ENCODE results near the gene NXPH3. TPM values are rescaled to one million over a fixed set of nuclear protein-coding genes. Genes with fewer than 3 reads are reported as not detected.
"Not testable (repeated sequence)": the region's sequence is repeated elsewhere in the genome, so short reads cannot be mapped to it uniquely, and the experiment has no call there.

Gene NXPH3
- total RNA-seq, 2 experiments from 2014 or later = 0.09 TPM

- peak; percentile 43 for DNase-seq
- ChIA-PET CTCF (interaction anchor here (0.7 kb wide), 1 partner anchor 518 kb away, joined by 3 read pairs; no protein-coding TSS in a partner anchor), POLR2A (no interaction called here)
- Mint-ChIP-seq H3K9me3 (ENCODE audit: low read depth) (peaks cover 6% of the 10 kb centered on the region), H3K36me3 (ENCODE audit: low read depth) (peaks cover 5% of the 10 kb centered on the region), H3K4me1 (no peaks in the 10 kb centered on the region), H3K27ac (no peak overlapping the region), H3K4me3 (no peak overlapping the region), H3K27me3 (peaks cover 4% of the 10 kb centered on the region)
- peak; percentile 23 for ATAC-seq
- intact Hi-C loops (cut with DNase I, micrococcal nuclease) = no loop called here
These were observed 27.0 kb upstream of the NXPH3 start for GRCh38 chr17:49548506-49549310.

GRCh38 chr17:49549311-49549605 is 26.4 kb upstream of the NXPH3 start:
- H3K4me3 Mint-ChIP-seq = no peak overlapping the region
- H3K9me3 Mint-ChIP-seq (ENCODE audit: low read depth) = peaks cover under 1% of the 10 kb centered on the region
- H3K4me1 Mint-ChIP-seq = no peaks in the 10 kb centered on the region
- CTCF ChIA-PET = interaction anchor here (0.7 kb wide), 1 partner anchor 20 kb away, joined by 3 read pairs; no protein-coding TSS in a partner anchor
- H3K36me3 Mint-ChIP-seq (ENCODE audit: low read depth) = no peaks in the 10 kb centered on the region
- peaks cover under 1% of the 10 kb centered on the region for H3K27me3 Mint-ChIP-seq
- no peak for ATAC-seq
- H3K27ac Mint-ChIP-seq = no peak overlapping the region
- POLR2A ChIA-PET = no interaction called here
- DNase-seq = no peak
- intact Hi-C loops (cut with DNase I, micrococcal nuclease) = no loop called here

GRCh38 chr17:49549691-49550678 is 25.7 kb upstream of the NXPH3 start:
- intact Hi-C loops (cut with DNase I, micrococcal nuclease) = no loop called here
- ATAC-seq (no peak), DNase-seq (no peak)
- Mint-ChIP-seq H3K9me3 (ENCODE audit: low read depth) (no peaks in the 10 kb centered on the region), H3K27ac (no peak overlapping the region), H3K4me3 (no peak overlapping the region), H3K27me3 (no peaks in the 10 kb centered on the region), H3K36me3 (ENCODE audit: low read depth) (no peaks in the 10 kb centered on the region), H3K4me1 (no peaks in the 10 kb centered on the region)
- CTCF ChIA-PET = interaction anchor here (0.7 kb wide), 1 partner anchor 19 kb away, joined by 3 read pairs; no protein-coding TSS in a partner anchor
- POLR2A ChIA-PET = no interaction called here

- H3K4me1 Mint-ChIP-seq; H3K27ac Mint-ChIP-seq; H3K27me3 Mint-ChIP-seq; H3K4me3 Mint-ChIP-seq; POLR2A ChIA-PET; intact Hi-C loops (cut with DNase I, micrococcal nuclease); CTCF ChIA-PET; DNase-seq; H3K36me3 Mint-ChIP-seq (ENCODE audit: low read depth); ATAC-seq; H3K9me3 Mint-ChIP-seq (ENCODE audit: low read depth): not testable (repeated sequence)
These were observed 24.9 kb upstream of the NXPH3 start for GRCh38 chr17:49550764-49551163.

- Mint-ChIP-seq H3K9me3 (ENCODE audit: low read depth) (no peaks in the 10 kb centered on the region), H3K36me3 (ENCODE audit: low read depth) (no peaks in the 10 kb centered on the region), H3K4me3 (no peak overlapping the region), H3K27me3 (no peaks in the 10 kb centered on the region), H3K27ac (no peak overlapping the region), H3K4me1 (peaks cover 4% of the 10 kb centered on the region)
- ATAC-seq (no peak), DNase-seq (no peak)
- POLR2A ChIA-PET = no interaction called here
- intact Hi-C loops (cut with DNase I, micrococcal nuclease) = no loop called here
- CTCF ChIA-PET = interaction anchor here (0.6 to 1.1 kb wide), 2 partner anchors 113 to 279 kb away, joined by 3 read pairs; no protein-coding TSS in a partner anchor
These were observed 24.2 kb upstream of the NXPH3 start for GRCh38 chr17:49551221-49552069.

GRCh38 chr17:49552070-49552751 is 23.5 kb upstream of the NXPH3 start:
- intact Hi-C loops (cut with DNase I, micrococcal nuclease) = no loop called here
- no peak overlapping the region for H3K27ac Mint-ChIP-seq
- H3K36me3 Mint-ChIP-seq (ENCODE audit: low read depth) = no peaks in the 10 kb centered on the region
- DNase-seq (no peak), ATAC-seq (no peak)
- H3K4me3 Mint-ChIP-seq = no peak overlapping the region
- ChIA-PET POLR2A (no interaction called here), CTCF (interaction anchor here (1.1 kb wide), 1 partner anchor 114 kb away, joined by 3 read pairs; no protein-coding TSS in a partner anchor)
- peaks cover 5% of the 10 kb centered on the region for H3K4me1 Mint-ChIP-seq
- no peaks in the 10 kb centered on the region for H3K27me3 Mint-ChIP-seq
- no peaks in the 10 kb centered on the region for H3K9me3 Mint-ChIP-seq (ENCODE audit: low read depth)

GRCh38 chr17:49553676-49554335 is 21.9 kb upstream of the NXPH3 start:
- no peaks in the 10 kb centered on the region for H3K36me3 Mint-ChIP-seq (ENCODE audit: low read depth)
- H3K27ac Mint-ChIP-seq = no peak overlapping the region
- ATAC-seq = no peak

GRCh38 chr17:49554694-49555494 is 20.8 kb upstream of the NXPH3 start:
- Mint-ChIP-seq H3K36me3 (ENCODE audit: low read depth) (no peaks in the 10 kb centered on the region), H3K27ac (no peak overlapping the region), H3K27me3 (peaks cover 3% of the 10 kb centered on the region), H3K9me3 (ENCODE audit: low read depth) (no peaks in the 10 kb centered on the region), H3K4me3 (no peak overlapping the region), H3K4me1 (peaks cover 8% of the 10 kb centered on the region)
- DNase-seq (no peak), ATAC-seq (no peak)
- CTCF ChIA-PET = interaction anchor here (0.6 to 4.9 kb wide), 15 partner anchors 10 to 442 kb away, joined by 3 to 134 read pairs (median 11); partner anchors contain the start of genes DLX3, NGFR and PHB1
- POLR2A ChIA-PET = no interaction called here
- intact Hi-C loops (cut with DNase I, micrococcal nuclease) = no loop called here

More at GRCh38 chr17:49553676-49554335, 21.9 kb upstream of the NXPH3 start:
- DNase-seq = no peak
- ChIA-PET POLR2A (no interaction called here), CTCF (interaction anchor here (0.6 kb wide), 1 partner anchor 11 kb away, joined by 3 read pairs; no protein-coding TSS in a partner anchor)
- Mint-ChIP-seq H3K27me3 (peaks cover 3% of the 10 kb centered on the region), H3K9me3 (ENCODE audit: low read depth) (no peaks in the 10 kb centered on the region), H3K4me3 (no peak overlapping the region), H3K4me1 (peaks cover 8% of the 10 kb centered on the region)
- intact Hi-C loops (cut with DNase I, micrococcal nuclease) = no loop called here

- ATAC-seq (no peak), DNase-seq (no peak)
- H3K4me1 Mint-ChIP-seq = peaks cover 8% of the 10 kb centered on the region
- POLR2A ChIA-PET = interaction anchor here (0.6 kb wide), 2 partner anchors 141 to 143 kb away, joined by 3 to 5 read pairs; partner anchors contain the start of gene PHB1
- no peak overlapping the region for H3K4me3 Mint-ChIP-seq
- peaks cover 3% of the 10 kb centered on the region for H3K27me3 Mint-ChIP-seq
- intact Hi-C loops (cut with DNase I, micrococcal nuclease) = loop anchor here (1.0 kb wide), 4 partner anchors 59 to 240 kb away; no protein-coding TSS in a partner anchor
- no peak overlapping the region for H3K27ac Mint-ChIP-seq
- CTCF ChIA-PET = interaction anchor here (0.7 to 4.9 kb wide), 36 partner anchors 11 to 441 kb away, joined by 3 to 134 read pairs (median 4); partner anchors contain the start of genes DLX3, NGFR and PHB1
- H3K36me3 Mint-ChIP-seq (ENCODE audit: low read depth) = no peaks in the 10 kb centered on the region
- no peaks in the 10 kb centered on the region for H3K9me3 Mint-ChIP-seq (ENCODE audit: low read depth)
These were observed 20.0 kb upstream of the NXPH3 start for GRCh38 chr17:49555495-49556222.
